Measurements from ENCODE around the gene CD9.

- TF ChIP-seq EZH2 (IDR thresholded peaks at IDR 0.05; ENCODE audit: low read length, missing control alignments) (no peak), CTCF (conservative IDR thresholded peaks at IDR 0.05 in 1 of 2, IDR thresholded peaks at IDR 0.05 in 1 of 2; ENCODE audit: low read depth in 1 of 2, low read length in 2 of 2) (no peak)
Measured at GRCh38 chr12:6254491-6254890, 54.3 kb downstream of the CD9 start.

Measured in fibroblast of lung (primary cell).